ENCODE results near the gene MYO16.
"Not testable (repeated sequence)": the region's sequence is repeated elsewhere in the genome, so short reads cannot be mapped to it uniquely, and the experiment has no call there.

Gene MYO16

GRCh38 chr13:108902405-108903155 lies 273.2 kb downstream of the MYO16 start:
- Histone ChIP-seq H3K9me2 (replicated peaks; ENCODE audit: control insufficient read depth, low read length) (no peaks in the 10 kb centered on the region), H3K4me2 (ENCODE audit: low read length) (no peak overlapping the region), H3K9me3 (ENCODE audit: control insufficient read depth, insufficient read depth, low read length) (no peaks in the 10 kb centered on the region), H3K79me2 (ENCODE audit: control insufficient read depth, low read length) (no peaks in the 10 kb centered on the region), H3F3A (ENCODE audit: control insufficient read depth, insufficient read depth) (no peaks in the 10 kb centered on the region), H3K27me3 (ENCODE audit: control insufficient read depth, low read length) (no peaks in the 10 kb centered on the region), H3K4me3 (ENCODE audit: low read length) (no peak overlapping the region), H3K27ac (ENCODE audit: low read depth, low read length) (no peak overlapping the region), H3K4me1 (ENCODE audit: control insufficient read depth, low read length) (no peaks in the 10 kb centered on the region), H4K20me1 (ENCODE audit: control insufficient read depth, insufficient read depth, low read depth, low read length) (no peaks in the 10 kb centered on the region), H3K36me3 (ENCODE audit: control insufficient read depth, low read length) (no peaks in the 10 kb centered on the region)
- TF ChIP-seq CTCF (IDR thresholded peaks at IDR 0.05; ENCODE audit: low read depth, low read length, poor library complexity, severe bottlenecking) (no peak), EZH2phosphoT487 (IDR thresholded peaks at IDR 0.05; ENCODE audit: borderline replicate concordance, low read length) (no peak)

GRCh38 chr13:108903613-108904012 lies 274.2 kb downstream of the MYO16 start:
- Histone ChIP-seq H3K9me3 (ENCODE audit: control insufficient read depth, insufficient read depth, low read length) (no peaks in the 10 kb centered on the region), H3K9me2 (replicated peaks; ENCODE audit: control insufficient read depth, low read length) (no peaks in the 10 kb centered on the region), H4K20me1 (ENCODE audit: control insufficient read depth, insufficient read depth, low read depth, low read length) (no peaks in the 10 kb centered on the region), H3K4me1 (ENCODE audit: control insufficient read depth, low read length) (no peaks in the 10 kb centered on the region), H3K79me2 (ENCODE audit: control insufficient read depth, low read length) (no peaks in the 10 kb centered on the region), H3K4me2 (ENCODE audit: low read length) (no peak overlapping the region), H3K27me3 (ENCODE audit: control insufficient read depth, low read length) (no peaks in the 10 kb centered on the region), H3F3A (ENCODE audit: control insufficient read depth, insufficient read depth) (no peaks in the 10 kb centered on the region), H3K4me3 (ENCODE audit: low read length) (no peak overlapping the region), H3K27ac (ENCODE audit: low read depth, low read length) (no peak overlapping the region), H3K36me3 (ENCODE audit: control insufficient read depth, low read length) (no peaks in the 10 kb centered on the region)
- no peak for TF ChIP-seq EZH2phosphoT487 (IDR thresholded peaks at IDR 0.05; ENCODE audit: borderline replicate concordance, low read length)
- no peak for TF ChIP-seq CTCF (IDR thresholded peaks at IDR 0.05; ENCODE audit: low read depth, low read length, poor library complexity, severe bottlenecking)

- H3K27me3 ChIP-seq (ENCODE audit: control insufficient read depth, low read length), result peaks cover 5% of the 10 kb centered on the region; the same call in 1 of the 2 replicates
- no peak overlapping the region for H3K4me2 ChIP-seq (ENCODE audit: low read length)
- TF ChIP-seq EZH2phosphoT487 (IDR thresholded peaks at IDR 0.05; ENCODE audit: borderline replicate concordance, low read length) (no peak), CTCF (IDR thresholded peaks at IDR 0.05; ENCODE audit: low read depth, low read length, poor library complexity, severe bottlenecking) (no peak)
- H3K9me2 ChIP-seq (replicated peaks; ENCODE audit: control insufficient read depth, low read length), result no peaks in the 10 kb centered on the region
- H3K9me3 ChIP-seq (ENCODE audit: control insufficient read depth, insufficient read depth, low read length), result no peaks in the 10 kb centered on the region
- H3K79me2 ChIP-seq (ENCODE audit: control insufficient read depth, low read length), result no peaks in the 10 kb centered on the region
- no peaks in the 10 kb centered on the region for H3F3A ChIP-seq (ENCODE audit: control insufficient read depth, insufficient read depth)
- 0 out of 2 replicates have a peak, but pooled peaks cover 3% of the 10 kb centered on the region for H3K4me1 ChIP-seq (ENCODE audit: control insufficient read depth, low read length)
- no peak overlapping the region for H3K27ac ChIP-seq (ENCODE audit: low read depth, low read length)
- H3K4me3 ChIP-seq (ENCODE audit: low read length), result no peak overlapping the region
- no peaks in the 10 kb centered on the region for H4K20me1 ChIP-seq (ENCODE audit: control insufficient read depth, insufficient read depth, low read depth, low read length)
- no peaks in the 10 kb centered on the region for H3K36me3 ChIP-seq (ENCODE audit: control insufficient read depth, low read length)
These were observed 282.4 kb downstream of the MYO16 start for GRCh38 chr13:108911807-108912206.

- not testable (repeated sequence) for H3K9me3 ChIP-seq (ENCODE audit: control insufficient read depth, insufficient read depth, low read length); H3K36me3 ChIP-seq (ENCODE audit: control insufficient read depth, low read length); H3K4me2 ChIP-seq (ENCODE audit: low read length); H4K20me1 ChIP-seq (ENCODE audit: control insufficient read depth, insufficient read depth, low read depth, low read length); H3K79me2 ChIP-seq (ENCODE audit: control insufficient read depth, low read length); H3K27me3 ChIP-seq (ENCODE audit: control insufficient read depth, low read length); H3F3A ChIP-seq (ENCODE audit: control insufficient read depth, insufficient read depth); H3K9me2 ChIP-seq (replicated peaks; ENCODE audit: control insufficient read depth, low read length); H3K4me3 ChIP-seq (ENCODE audit: low read length); H3K4me1 ChIP-seq (ENCODE audit: control insufficient read depth, low read length); H3K27ac ChIP-seq (ENCODE audit: low read depth, low read length)
These were observed 284.3 kb downstream of the MYO16 start for GRCh38 chr13:108913731-108914130.
